Hepatocyte (in vitro differentiated cells): ENCODE results near the gene RDH12. TPM values are rescaled to one million over a fixed set of nuclear protein-coding genes. Genes with fewer than 3 reads are reported as not detected.
A peak's percentile ranks its signal among the peaks of the same experiment; 100 is the strongest.

Experiments used
- DNase-seq: peaks from one replicate; pipeline ENCODE4 v3.0.0-alpha.2; 2016; ENCODE audit warnings: low spot score
- H2AFZ ChIP-seq: fragments of 200-600 bp; sonication (generic); 2 replicates; pipeline ENCODE4 v1.6.0; 2016; ENCODE audit warnings: antibody characterized with exemption, mild to moderate bottlenecking
- H3K27ac ChIP-seq: fragments of 200-600 bp; sonication (generic); 2 replicates; pipeline ENCODE4 v1.5.1; 2016; ENCODE audit warnings: mild to moderate bottlenecking
- H3K27me3 ChIP-seq: fragments of 200-600 bp; sonication (generic); 2 replicates; pipeline ENCODE4 v1.6.1; 2016
- H3K36me3 ChIP-seq: fragments of 200-600 bp; sonication (generic); replicated peaks from 2 replicates; pipeline ENCODE4 v1.5.1; 2016; ENCODE audit warnings: low read depth; ENCODE audit not compliant: insufficient read depth
- H3K4me1 ChIP-seq: fragments of 200-600 bp; sonication (generic); 2 replicates; pipeline ENCODE4 v1.5.1; 2016; ENCODE audit warnings: mild to moderate bottlenecking, moderate library complexity; ENCODE audit not compliant: insufficient read depth
- H3K4me2 ChIP-seq: fragments of 200-600 bp; sonication (generic); 2 replicates; pipeline ENCODE4 v1.6.0; 2016
- H3K4me3 ChIP-seq: fragments of 200-600 bp; sonication (generic); 2 replicates; pipeline ENCODE4 v1.5.1; 2016; ENCODE audit warnings: mild to moderate bottlenecking
- H3K79me2 ChIP-seq: fragments of 200-600 bp; sonication (generic); 2 replicates; pipeline ENCODE4 v1.6.0; 2017; ENCODE audit warnings: mild to moderate bottlenecking
- H3K9me2 ChIP-seq: fragments of 200-600 bp; sonication (generic); replicated peaks from 2 replicates; pipeline ENCODE4 v1.6.0; 2017; ENCODE audit warnings: mild to moderate bottlenecking; ENCODE audit not compliant: insufficient read depth
- H3K9me3 ChIP-seq: fragments of 200-600 bp; sonication (generic); 2 replicates; pipeline ENCODE4 v1.5.1; 2016; ENCODE audit warnings: low read depth, mild to moderate bottlenecking
- H4K20me1 ChIP-seq: fragments of 200-600 bp; sonication (generic); 2 replicates; pipeline ENCODE4 v1.6.0; 2016; ENCODE audit warnings: mild to moderate bottlenecking; ENCODE audit not compliant: insufficient read depth, poor library complexity, severe bottlenecking
- EZH2 ChIP-seq: fragments of 200-600 bp; sonication (generic); IDR thresholded peaks from 2 replicates; pipeline ENCODE4 v1.6.1; 2016; ENCODE audit warnings: antibody characterized with exemption, mild to moderate bottlenecking, borderline replicate concordance
- EZH2phosphoT487 ChIP-seq: fragments of 200-600 bp; sonication (generic); IDR thresholded peaks from one replicate; pipeline ENCODE4 v1.6.1; 2018; ENCODE audit warnings: antibody characterized with exemption, mild to moderate bottlenecking, low read depth, moderate library complexity; ENCODE audit not compliant: unreplicated experiment, severe bottlenecking
- WGBS: methylation state at CpG from one replicate; pipeline ENCODE4 v1.1.6; 2016; ENCODE audit warnings: low lambda C conversion rate; ENCODE audit errors: missing lambda C conversion rate; 5-methylcytosine and 5-hydroxymethylcytosine counted together
- polyA plus RNA-seq: library from polyadenylated mRNA; unstranded; fragments of >200 nt; fragmentation: Nextera tagmentation; extraction: Ambion mirVana; gene quantifications from 2 replicates; pipeline ENCODE4 v1.2.1, GENCODE V29; 2016
- total RNA-seq: library from RNA; depleted of rRNA; stranded (reverse); fragments of >200 nt; gene quantifications from 2 replicates; pipeline ENCODE4 v1.2.3, GENCODE V29; 2014
- TF ChIP-seq, protein P1 (sequence below): fragments of 200-600 bp; sonication (generic); IDR thresholded peaks from 2 replicates; pipeline ENCODE4 v1.5.1; 2016; ENCODE audit warnings: antibody characterized with exemption, mild to moderate bottlenecking; ENCODE audit not compliant: poor library complexity

RDH12 gene
- total and polyA plus RNA-seq, 2 experiments from 2014 or later = 1.1 to 1.7 TPM

DNA sequence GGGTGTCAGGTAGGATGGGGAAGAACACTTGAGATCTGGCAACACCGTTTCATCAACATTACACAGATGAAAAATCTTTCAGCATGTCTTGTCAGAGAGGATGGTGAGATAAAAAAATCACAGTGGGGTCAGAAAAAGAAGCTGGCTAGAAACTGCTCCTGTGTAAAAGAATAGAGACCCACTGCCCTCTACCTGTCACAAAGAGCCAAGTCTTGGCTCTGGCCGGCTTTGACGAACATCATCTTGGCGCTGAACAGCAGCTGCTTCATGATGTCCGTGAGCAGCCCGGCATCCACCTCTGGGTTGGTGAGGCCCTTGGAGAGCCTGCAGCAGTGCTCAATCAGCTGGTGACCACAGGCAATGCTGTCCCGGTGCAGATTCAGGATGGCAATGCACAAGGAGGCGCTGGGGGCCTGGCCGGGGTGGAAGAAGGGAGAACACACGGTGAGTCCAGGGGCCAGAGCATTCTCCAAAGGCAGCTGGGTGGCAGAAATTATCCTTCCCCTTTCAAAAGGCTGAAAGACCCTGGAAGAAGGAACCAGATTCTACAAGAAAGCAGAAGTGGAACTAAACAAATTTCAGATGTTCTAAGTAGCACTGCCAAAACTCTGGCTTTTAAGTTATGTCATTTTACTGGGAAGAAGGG, 64.5 kb downstream of the RDH12 start:
- H3K4me3 ChIP-seq = no peak overlapping the region
- H4K20me1 ChIP-seq = no peaks in the 10 kb centered on the region
- TF ChIP-seq, protein P1, sequence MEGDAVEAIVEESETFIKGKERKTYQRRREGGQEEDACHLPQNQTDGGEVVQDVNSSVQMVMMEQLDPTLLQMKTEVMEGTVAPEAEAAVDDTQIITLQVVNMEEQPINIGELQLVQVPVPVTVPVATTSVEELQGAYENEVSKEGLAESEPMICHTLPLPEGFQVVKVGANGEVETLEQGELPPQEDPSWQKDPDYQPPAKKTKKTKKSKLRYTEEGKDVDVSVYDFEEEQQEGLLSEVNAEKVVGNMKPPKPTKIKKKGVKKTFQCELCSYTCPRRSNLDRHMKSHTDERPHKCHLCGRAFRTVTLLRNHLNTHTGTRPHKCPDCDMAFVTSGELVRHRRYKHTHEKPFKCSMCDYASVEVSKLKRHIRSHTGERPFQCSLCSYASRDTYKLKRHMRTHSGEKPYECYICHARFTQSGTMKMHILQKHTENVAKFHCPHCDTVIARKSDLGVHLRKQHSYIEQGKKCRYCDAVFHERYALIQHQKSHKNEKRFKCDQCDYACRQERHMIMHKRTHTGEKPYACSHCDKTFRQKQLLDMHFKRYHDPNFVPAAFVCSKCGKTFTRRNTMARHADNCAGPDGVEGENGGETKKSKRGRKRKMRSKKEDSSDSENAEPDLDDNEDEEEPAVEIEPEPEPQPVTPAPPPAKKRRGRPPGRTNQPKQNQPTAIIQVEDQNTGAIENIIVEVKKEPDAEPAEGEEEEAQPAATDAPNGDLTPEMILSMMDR = peak; percentile 23
- TF ChIP-seq EZH2phosphoT487 = no peak

DNA sequence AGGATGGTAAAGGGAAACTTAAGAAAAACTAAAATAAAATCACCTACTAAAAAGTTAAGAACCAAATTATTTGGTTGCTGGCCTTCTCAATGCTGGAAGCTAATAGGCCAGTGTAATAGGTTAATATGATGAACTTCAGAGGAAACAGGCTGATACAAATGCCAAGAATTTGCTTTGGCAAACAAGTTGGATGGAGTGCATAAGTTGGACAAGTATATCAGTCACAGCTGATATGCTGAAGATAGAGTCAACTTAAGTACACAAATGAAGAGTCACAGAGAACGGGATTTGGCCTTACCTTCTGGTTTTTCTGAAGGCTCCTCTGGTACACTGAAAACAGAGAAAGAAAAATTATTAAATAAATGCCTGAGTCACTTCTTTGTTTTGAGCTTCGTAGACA, 66.5 kb downstream of the RDH12 start:
- Histone ChIP-seq H3K9me2 (no peaks in the 10 kb centered on the region), H3K4me3 (no peak overlapping the region), H3K36me3 (no peaks in the 10 kb centered on the region), H3K27ac (no peak overlapping the region), H3K9me3 (no peaks in the 10 kb centered on the region), H3K79me2 (no peaks in the 10 kb centered on the region), H3K4me2 (no peak overlapping the region), H3K27me3 (no peaks in the 10 kb centered on the region), H4K20me1 (no peaks in the 10 kb centered on the region), H3K4me1 (peaks cover 9% of the 10 kb centered on the region), H2AFZ (no peak overlapping the region)
- WGBS = 76% methylated on average over 2 of the region's 2 CpGs
- TF ChIP-seq, protein P1 = no peak
- TF ChIP-seq EZH2phosphoT487 (no peak), EZH2 (no peak)
- no peak for DNase-seq

More for the DNA sequence above, 64.5 kb downstream of the RDH12 start:
- Histone ChIP-seq H3K9me3 (no peaks in the 10 kb centered on the region), H3K27ac (peak overlapping the region; percentile 93), H3K79me2 (no peaks in the 10 kb centered on the region), H3K9me2 (no peaks in the 10 kb centered on the region), H3K27me3 (no peaks in the 10 kb centered on the region), H3K36me3 (no peaks in the 10 kb centered on the region), H3K4me2 (no peak overlapping the region), H3K4me1 (peaks cover 9% of the 10 kb centered on the region), H2AFZ (no peak overlapping the region)
- WGBS = 87% methylated on average over 10 of the region's 10 CpGs
- no peak for DNase-seq

DNA sequence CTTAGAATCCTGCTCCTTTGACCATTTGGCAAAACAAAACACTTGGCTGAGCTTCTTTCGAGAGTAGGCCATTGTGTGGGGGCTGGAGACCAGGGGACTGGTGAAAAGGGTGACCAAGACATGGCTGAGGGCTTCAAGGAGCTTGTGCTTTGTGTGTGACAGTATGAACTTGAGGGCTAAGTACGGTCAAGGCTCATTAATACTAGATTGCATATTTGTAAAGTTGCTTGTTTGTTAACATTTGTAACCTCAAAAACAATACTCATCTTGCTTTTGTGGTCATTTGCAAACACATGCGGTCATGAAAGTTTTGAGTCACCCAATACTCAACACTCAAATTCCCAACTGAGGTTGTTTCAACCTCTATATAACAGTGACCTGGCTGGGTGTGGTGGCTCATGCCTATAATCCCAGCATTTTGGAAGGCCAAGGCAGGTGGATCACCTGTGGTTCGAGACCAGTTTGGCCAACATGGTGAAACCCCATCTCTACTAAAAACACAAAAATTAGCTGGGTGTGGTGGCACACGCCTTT, 72.2 kb downstream of the RDH12 start:
- H3K27ac ChIP-seq = no peak overlapping the region
- H2AFZ ChIP-seq = no peak overlapping the region
- no peaks in the 10 kb centered on the region for H3K36me3 ChIP-seq
- no peaks in the 10 kb centered on the region for H3K27me3 ChIP-seq
- H3K4me1 ChIP-seq = no peaks in the 10 kb centered on the region
- H3K9me2 ChIP-seq = no peaks in the 10 kb centered on the region
- DNase-seq = no peak
- no peaks in the 10 kb centered on the region for H3K9me3 ChIP-seq
- H3K4me2 ChIP-seq = no peak overlapping the region
- H3K4me3 ChIP-seq = no peak overlapping the region
- H3K79me2 ChIP-seq = no peaks in the 10 kb centered on the region
- H4K20me1 ChIP-seq = no peaks in the 10 kb centered on the region
- WGBS = 94% methylated on average over 5 of the region's 5 CpGs
- TF ChIP-seq EZH2 = no peak
- TF ChIP-seq, protein P1 = no peak
- TF ChIP-seq EZH2phosphoT487 = no peak
